GM10847 (cell line): Measurements from ENCODE around the gene PIH1D2.

Experiments
- POLR2A ChIP-seq: IDR thresholded peaks from 2 replicates; pipeline ENCODE4 v1.6.1; 2011; ENCODE audit not compliant: insufficient read length; ENCODE audit errors: extremely low read depth

Gene PIH1D2

DNA sequence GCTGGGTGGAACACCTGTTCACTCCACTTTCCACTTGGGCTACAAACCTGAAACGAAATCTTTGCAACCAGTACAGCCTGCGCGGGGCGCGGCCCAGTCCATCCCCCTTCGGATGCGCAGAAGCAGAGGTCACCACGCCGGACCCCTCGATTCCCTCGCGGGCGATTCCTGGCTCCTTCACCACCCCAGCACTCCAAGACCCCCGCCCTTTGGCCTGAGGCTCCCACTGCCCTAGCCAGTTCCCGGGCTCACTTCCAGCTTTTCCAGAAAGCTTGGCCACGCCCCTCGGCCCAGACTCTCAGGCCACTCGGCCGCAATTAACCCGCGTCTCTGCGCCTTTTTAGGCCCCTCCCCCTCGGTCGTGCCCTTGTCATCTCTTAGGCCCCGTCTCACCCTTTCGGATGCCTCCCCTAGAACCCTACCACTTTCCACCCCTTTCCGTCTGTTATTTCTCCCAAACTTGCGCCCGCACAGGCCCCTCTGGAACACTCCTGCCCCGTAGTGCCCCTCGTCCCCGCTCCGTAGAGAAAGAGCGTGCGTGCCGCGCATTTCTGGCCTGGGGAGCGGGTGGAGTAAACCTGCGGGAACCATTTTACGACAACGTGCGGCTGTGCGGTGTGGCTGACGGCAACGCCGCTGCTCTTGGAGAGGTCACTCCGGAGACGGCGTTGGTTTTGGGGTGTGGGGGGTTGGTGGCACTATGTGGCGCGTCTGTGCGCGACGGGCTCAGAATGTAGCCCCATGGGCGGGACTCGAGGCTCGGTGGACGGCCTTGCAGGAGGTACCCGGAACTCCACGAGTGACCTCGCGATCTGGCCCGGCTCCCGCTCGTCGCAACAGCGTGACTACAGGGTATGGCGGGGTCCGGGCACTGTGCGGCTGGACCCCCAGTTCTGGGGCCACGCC lies 48.8 kb downstream of the PIH1D2 start, which contains the start of gene DLAT:
Gene DLAT, plus strand, starts transcription at position 636 of the 906 bp plus-strand sequence. Its CDS starts 65 bp downstream, at position 701.
- peak; percentile 84 for TF ChIP-seq POLR2A

DNA sequence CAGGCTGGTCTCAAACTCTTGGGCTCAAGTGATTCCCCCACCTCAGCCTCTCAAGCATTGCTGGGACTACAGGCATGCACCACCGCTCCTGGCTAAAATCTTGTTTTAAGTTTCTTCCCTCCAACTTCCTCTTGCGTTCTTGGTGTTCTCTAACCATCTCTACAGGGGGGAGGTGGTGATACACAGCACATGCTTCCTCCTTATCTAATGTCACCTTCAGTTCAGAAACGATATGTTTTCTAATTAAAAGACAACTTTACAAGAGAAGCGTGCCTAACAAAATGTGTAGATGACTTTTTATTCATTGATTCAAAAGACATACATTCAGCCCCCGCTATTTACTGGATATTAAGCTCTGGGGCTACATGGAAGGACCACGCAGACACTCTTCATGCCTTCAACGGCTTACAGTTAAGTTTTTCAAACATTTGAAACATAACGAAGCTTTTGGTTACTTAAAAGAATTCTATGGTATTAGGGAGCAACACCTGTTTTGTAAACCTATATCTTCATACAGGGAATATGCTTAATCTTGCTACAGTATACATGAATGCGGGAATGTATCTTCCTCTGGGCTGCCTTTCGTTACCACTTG lies 49.5 kb downstream of the PIH1D2 start:
- TF ChIP-seq POLR2A = no peak

- no peak for TF ChIP-seq POLR2A
Observed at GRCh38 chr11:112023104-112023503, 50.7 kb downstream of the PIH1D2 start.

- TF ChIP-seq POLR2A = no peak
Observed at GRCh38 chr11:112019066-112019465, 54.8 kb downstream of the PIH1D2 start.
